GM12892 (cell line): Measurements from ENCODE around the gene CCL22.

Experiments used
- POLR2AphosphoS5 ChIP-seq: IDR thresholded peaks from 2 replicates; pipeline ENCODE4 v1.6.1; 2011; ENCODE audit warnings: low read depth, low read length, control low read depth
- TAF1 ChIP-seq: IDR thresholded peaks from 2 replicates; pipeline ENCODE4 v1.6.1; 2011; ENCODE audit warnings: low read depth, mild to moderate bottlenecking, control low read depth, low read length, borderline replicate concordance

GRCh38 chr16:57324749-57325148 lies 33.8 kb upstream of the CCL22 start:
- TF ChIP-seq POLR2AphosphoS5 (no peak), TAF1 (no peak)
